Neutrophil (primary cell): ENCODE measurements around the gene HHIPL1.
A peak's percentile ranks its signal among the peaks of the same experiment; 100 is the strongest.

Experiments used
- H3K27ac ChIP-seq: fragments of 200-600 bp; sonication (generic); 2 replicates; pipeline ENCODE4 v1.5.1; 2016; ENCODE audit warnings: mild to moderate bottlenecking, moderate library complexity
- H3K27me3 ChIP-seq: fragments of 200-600 bp; sonication (generic); 2 replicates; pipeline ENCODE4 v1.6.0; 2016; ENCODE audit warnings: mild to moderate bottlenecking
- H3K36me3 ChIP-seq: fragments of 200-600 bp; sonication (generic); 2 replicates; pipeline ENCODE4 v1.5.1; 2017
- H3K4me1 ChIP-seq, 2 experiments: fragments of 200-600 bp in 1 of 2; sonication (generic) in 1 of 2; 1 replicate in 1 of 2; 2 replicates in 1 of 2; pipeline versions ENCODE4 v1.5.1 to v1.6.1; 2013 to 2016; ENCODE audit warnings: low read depth in 1 of 2, low read length in 1 of 2, mild to moderate bottlenecking in 1 of 2, moderate library complexity in 1 of 2; ENCODE audit not compliant: control insufficient read depth in 1 of 2, insufficient read depth in 1 of 2
- H3K4me3 ChIP-seq, 2 experiments: fragments of 200-600 bp in 1 of 2; sonication (generic) in 1 of 2; 1 replicate in 1 of 2; 2 replicates in 1 of 2; pipeline ENCODE4 v1.5.1; 2013 to 2016; ENCODE audit warnings: low read depth in 1 of 2, low read length in 1 of 2, mild to moderate bottlenecking in 1 of 2, moderate library complexity in 1 of 2
- H3K9me3 ChIP-seq: fragments of 200-600 bp; sonication (generic); 2 replicates; pipeline ENCODE4 v1.5.1; 2016
- TF ChIP-seq, protein P1 (sequence below): fragments of 200-600 bp; sonication (generic); IDR thresholded peaks from 2 replicates; pipeline ENCODE4 v1.5.1; 2016; ENCODE audit warnings: antibody characterized with exemption

HHIPL1 gene

DNA sequence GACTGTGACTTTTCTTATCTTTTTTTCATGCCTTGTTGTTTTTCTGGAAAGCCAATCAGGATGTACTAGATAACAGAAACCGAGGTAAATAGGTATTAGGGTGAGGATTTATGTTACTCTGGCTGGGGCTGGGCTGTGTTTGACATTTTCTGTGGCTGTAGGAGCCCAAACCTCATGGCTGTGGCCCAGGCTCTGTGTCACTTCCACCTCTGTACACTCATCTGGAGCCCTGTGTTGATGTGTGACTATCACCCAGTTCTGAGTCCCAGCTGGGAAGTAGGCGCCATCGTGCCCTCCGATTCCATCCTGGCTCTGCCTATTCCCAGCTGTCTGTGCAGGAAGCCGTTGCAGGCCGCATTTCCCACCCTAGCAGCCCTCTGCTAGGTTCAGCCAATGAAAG is 1.6 kb upstream of the HHIPL1 start:
- Histone ChIP-seq H3K4me3 (no peak overlapping the region), H3K27me3 (peaks cover 46% of the 10 kb centered on the region), H3K27ac (no peak overlapping the region), H3K4me1 (no peaks in the 10 kb centered on the region), H3K9me3 (no peaks in the 10 kb centered on the region), H3K36me3 (no peaks in the 10 kb centered on the region)
- TF ChIP-seq, protein P1, sequence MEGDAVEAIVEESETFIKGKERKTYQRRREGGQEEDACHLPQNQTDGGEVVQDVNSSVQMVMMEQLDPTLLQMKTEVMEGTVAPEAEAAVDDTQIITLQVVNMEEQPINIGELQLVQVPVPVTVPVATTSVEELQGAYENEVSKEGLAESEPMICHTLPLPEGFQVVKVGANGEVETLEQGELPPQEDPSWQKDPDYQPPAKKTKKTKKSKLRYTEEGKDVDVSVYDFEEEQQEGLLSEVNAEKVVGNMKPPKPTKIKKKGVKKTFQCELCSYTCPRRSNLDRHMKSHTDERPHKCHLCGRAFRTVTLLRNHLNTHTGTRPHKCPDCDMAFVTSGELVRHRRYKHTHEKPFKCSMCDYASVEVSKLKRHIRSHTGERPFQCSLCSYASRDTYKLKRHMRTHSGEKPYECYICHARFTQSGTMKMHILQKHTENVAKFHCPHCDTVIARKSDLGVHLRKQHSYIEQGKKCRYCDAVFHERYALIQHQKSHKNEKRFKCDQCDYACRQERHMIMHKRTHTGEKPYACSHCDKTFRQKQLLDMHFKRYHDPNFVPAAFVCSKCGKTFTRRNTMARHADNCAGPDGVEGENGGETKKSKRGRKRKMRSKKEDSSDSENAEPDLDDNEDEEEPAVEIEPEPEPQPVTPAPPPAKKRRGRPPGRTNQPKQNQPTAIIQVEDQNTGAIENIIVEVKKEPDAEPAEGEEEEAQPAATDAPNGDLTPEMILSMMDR, result no peak

- Histone ChIP-seq H3K27ac (no peak overlapping the region), H3K27me3 (peaks cover 50% of the 10 kb centered on the region), H3K4me1 (no peaks in the 10 kb centered on the region), H3K9me3 (no peaks in the 10 kb centered on the region), H3K4me3 (no peak overlapping the region), H3K36me3 (no peaks in the 10 kb centered on the region)
- TF ChIP-seq, protein P1, result no peak
Measured at GRCh38 chr14:99644035-99644587, 818 bp upstream of the HHIPL1 start.

DNA sequence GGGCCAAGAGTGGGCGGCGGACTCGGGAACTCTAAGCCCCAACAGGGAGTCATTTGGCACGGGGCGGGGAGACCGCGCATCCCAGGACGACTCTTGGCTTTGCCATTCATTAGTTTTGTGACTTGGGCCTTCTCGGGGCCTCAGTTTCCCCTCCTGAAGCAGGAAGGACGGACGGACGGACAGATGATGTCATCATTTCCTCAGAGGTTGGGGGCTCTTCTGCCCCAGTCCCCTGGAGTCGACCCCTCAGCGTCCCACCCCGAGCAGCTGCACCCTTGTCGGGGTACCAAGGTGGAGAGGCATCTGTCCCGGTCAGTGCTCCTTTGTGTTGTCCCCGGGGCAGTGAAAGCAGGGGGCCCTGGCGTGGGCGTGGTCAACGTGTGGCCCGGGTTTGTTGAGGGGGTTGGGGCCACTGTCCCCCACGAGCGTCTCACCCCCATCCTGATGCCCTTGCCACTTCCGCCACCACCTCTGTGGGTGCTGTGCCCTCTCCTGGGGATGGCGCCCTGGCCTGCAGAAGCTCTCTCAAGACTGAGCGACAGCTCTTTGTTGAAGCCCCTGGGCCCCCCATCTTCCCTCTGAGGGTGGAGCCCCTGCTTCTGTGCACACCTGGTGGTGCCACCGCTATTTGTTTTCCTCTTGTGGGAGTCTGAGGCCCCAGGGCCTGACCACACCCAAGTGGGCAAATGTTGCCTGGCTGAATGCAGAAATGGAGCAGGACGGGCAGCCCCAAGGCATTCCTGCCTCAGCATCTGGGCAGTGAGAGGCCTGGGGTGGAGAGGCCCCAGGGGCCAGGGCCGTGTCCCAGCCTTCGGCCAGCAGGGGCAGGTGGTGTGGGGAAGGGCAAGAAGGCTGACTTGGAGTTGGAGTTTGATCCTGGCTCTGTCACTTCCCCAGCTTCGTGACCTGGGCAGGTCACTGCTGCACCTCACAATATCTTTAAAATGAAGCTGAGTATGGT is 896 bp downstream of the HHIPL1 start:
- TF ChIP-seq, protein P1, result no peak

DNA sequence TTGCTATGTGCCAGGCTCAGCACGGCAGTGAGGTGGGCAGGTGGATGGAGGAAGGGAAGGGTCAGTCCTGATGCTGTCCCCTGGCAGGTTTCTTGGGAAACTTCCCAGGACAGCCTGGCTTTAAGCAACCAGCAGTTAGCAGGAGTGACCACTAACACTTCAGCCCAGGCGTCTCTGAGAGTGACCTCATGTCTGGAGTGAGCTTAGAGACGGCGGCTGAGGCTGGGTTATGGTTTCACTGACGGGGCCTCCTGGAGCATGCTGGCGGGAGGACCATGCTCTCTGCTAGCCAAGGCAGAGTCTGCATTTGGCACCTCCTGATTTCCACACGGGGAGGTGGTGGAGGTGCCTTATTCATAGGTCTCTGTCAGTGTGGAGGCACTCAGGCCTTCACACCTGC is 2.5 kb downstream of the HHIPL1 start:
- Histone ChIP-seq H3K4me3 (no peak overlapping the region), H3K36me3 (no peaks in the 10 kb centered on the region), H3K9me3 (no peaks in the 10 kb centered on the region), H3K27ac (no peak overlapping the region), H3K4me1 (no peaks in the 10 kb centered on the region), H3K27me3 (peaks cover 50% of the 10 kb centered on the region)
- TF ChIP-seq, protein P1, result no peak

More for the DNA sequence above, 896 bp downstream of the HHIPL1 start:
- no peak overlapping the region for H3K27ac ChIP-seq
- no peaks in the 10 kb centered on the region for H3K4me1 ChIP-seq
- peaks cover 50% of the 10 kb centered on the region for H3K27me3 ChIP-seq
- peak overlapping the region in 1 of 2 experiments; percentile 21 for H3K4me3 ChIP-seq
- no peaks in the 10 kb centered on the region for H3K36me3 ChIP-seq
- no peaks in the 10 kb centered on the region for H3K9me3 ChIP-seq

DNA sequence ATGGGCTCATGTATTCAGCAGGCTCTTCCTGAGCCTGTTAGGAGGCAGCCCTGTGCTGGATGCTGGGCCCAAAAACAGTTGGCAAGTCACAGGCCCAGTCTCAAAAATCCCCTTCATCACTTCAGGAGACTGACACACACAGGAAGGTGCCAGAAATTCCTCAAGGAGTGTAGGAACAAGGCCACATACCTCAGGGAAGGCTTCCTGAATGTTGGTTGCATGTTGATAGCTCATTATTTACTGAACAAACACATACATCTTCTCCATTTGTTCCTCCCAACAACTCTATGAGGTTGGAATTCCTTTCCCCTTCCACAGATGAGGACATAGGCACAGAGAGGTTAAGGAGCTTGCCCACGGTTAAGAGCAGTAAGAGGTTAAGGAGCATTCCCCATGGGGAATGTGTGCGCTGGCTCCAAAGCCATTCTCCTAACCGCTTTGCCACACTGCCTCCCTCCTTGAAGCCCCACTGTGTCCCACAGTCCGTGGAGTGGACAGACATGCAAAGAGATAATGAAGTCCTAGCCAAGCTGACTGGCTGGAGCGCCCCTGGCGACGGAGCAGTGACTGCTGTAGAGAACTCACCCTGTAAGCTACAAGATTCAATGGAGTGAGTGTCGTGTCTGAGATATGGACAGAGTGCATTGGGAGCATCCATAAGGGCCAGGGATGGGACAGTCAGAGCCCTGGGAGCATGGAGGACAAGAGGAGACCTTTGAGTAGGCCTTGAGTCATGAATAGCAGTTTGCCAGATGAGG is 3.3 kb downstream of the HHIPL1 start:
- no peaks in the 10 kb centered on the region for H3K36me3 ChIP-seq
- H3K4me3 ChIP-seq, result no peak overlapping the region
- H3K4me1 ChIP-seq, result no peaks in the 10 kb centered on the region
- TF ChIP-seq, protein P1, result no peak
- no peaks in the 10 kb centered on the region for H3K9me3 ChIP-seq
- no peak overlapping the region for H3K27ac ChIP-seq
- H3K27me3 ChIP-seq, result peaks cover 47% of the 10 kb centered on the region
